AG04449 (cell line): ENCODE results near the gene NUMB.

Experiments used
- CTCF ChIA-PET: fragments of 350-600 bp; formaldehyde crosslinking; extraction: SDS; loops from one replicate; lab custom pipeline; 2021; ENCODE audit warnings: antibody characterized with exemption; lab: Yijun Ruan, JAX
- POLR2A ChIA-PET: fragments of 400-600, 350-600 bp; formaldehyde crosslinking; extraction: SDS; loops from one replicate; lab custom pipeline; 2020; ENCODE audit warnings: antibody characterized with exemption, inconsistent platforms; lab: Yijun Ruan, JAX
- DNase-seq: peaks from one replicate; pipeline ENCODE4 v3.0.0-alpha.2; 2010; ENCODE audit warnings: low read depth, low spot score
- H3K4me3 ChIP-seq: 2 replicates; pipeline ENCODE4 v1.5.1; 2011; ENCODE audit warnings: low read depth, mild to moderate bottlenecking, control low read depth, low read length
- CTCF ChIP-seq: IDR thresholded peaks from one replicate; pipeline ENCODE4 v1.5.1; 2011; ENCODE audit warnings: mild to moderate bottlenecking, moderate library complexity, low read length, control low read depth, inconsistent platforms; ENCODE audit not compliant: insufficient read depth; ENCODE audit errors: missing control alignments

The NUMB gene

GRCh38 chr14:73263606-73264005 is 194.7 kb downstream of the NUMB start:
- no peak for TF ChIP-seq CTCF
- ChIA-PET POLR2A (no interaction called here), CTCF (no interaction called here)
- no peak for DNase-seq
- no peak overlapping the region for H3K4me3 ChIP-seq

- no peak overlapping the region for H3K4me3 ChIP-seq
- DNase-seq = no peak
- no peak for TF ChIP-seq CTCF
- POLR2A ChIA-PET = no interaction called here
- CTCF ChIA-PET = interaction anchor here (0.9 to 1.2 kb wide), 2 partner anchors 33 to 209 kb away, joined by 3 read pairs; no protein-coding TSS in a partner anchor
These were observed 195.7 kb downstream of the NUMB start for GRCh38 chr14:73262427-73263183.

GRCh38 chr14:73261520-73262426 is 196.6 kb downstream of the NUMB start:
- DNase-seq = no peak
- ChIA-PET CTCF (interaction anchor here (0.9 to 1.2 kb wide), 2 partner anchors 34 to 210 kb away, joined by 3 read pairs; no protein-coding TSS in a partner anchor), POLR2A (no interaction called here)
- H3K4me3 ChIP-seq = no peak overlapping the region
- no peak for TF ChIP-seq CTCF

GRCh38 chr14:73261075-73261474 is 197.3 kb downstream of the NUMB start:
- no peak for TF ChIP-seq CTCF
- POLR2A ChIA-PET = no interaction called here
- H3K4me3 ChIP-seq = no peak overlapping the region
- no peak for DNase-seq
- CTCF ChIA-PET = no interaction called here

- TF ChIP-seq CTCF = no peak
- no peak overlapping the region for H3K4me3 ChIP-seq
- no peak for DNase-seq
- POLR2A ChIA-PET = no interaction called here
- CTCF ChIA-PET = no interaction called here
These were observed 197.8 kb downstream of the NUMB start for GRCh38 chr14:73260574-73260973.

- ChIA-PET CTCF (no interaction called here), POLR2A (no interaction called here)
- TF ChIP-seq CTCF = no peak
- no peak overlapping the region for H3K4me3 ChIP-seq
- no peak for DNase-seq
These were observed 198.5 kb downstream of the NUMB start for GRCh38 chr14:73259837-73260236.
